DMS153 treated with DMSO at 0.1 percent for 48 hours (cell line): ENCODE results near the gene CASP10.

Experiments used
- DNase-seq: peaks from one replicate; lab custom pipeline; 2025; ENCODE audit not compliant: unreplicated experiment; lab: John Stamatoyannopoulos, UW

Gene CASP10

DNA sequence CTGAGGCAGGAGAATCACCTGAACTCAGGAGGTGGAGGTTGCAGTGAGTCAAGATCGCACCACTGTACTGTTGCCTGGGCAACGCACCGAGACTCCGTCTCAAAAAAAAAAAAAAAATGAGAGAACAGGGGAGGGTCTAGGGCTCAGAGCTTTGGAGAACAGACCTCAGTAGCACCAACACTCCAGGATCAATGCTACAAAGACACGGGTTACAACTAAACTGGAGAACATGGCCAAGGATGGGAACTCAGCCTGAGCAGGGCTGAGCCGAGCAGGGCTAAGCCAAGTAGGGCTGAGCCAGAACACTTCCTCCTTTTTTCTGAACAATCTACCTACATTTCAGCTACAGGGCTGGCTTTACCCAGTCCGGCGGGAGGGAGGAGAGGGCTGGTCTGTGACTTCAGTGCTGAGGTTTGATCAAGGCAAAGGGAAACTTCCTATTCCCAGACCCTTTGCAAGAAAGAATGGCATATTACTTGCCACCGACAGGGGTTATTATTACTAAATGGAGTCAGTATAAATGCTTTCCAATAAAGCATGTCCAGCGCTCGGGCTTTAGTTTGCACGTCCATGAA lies 74.5 kb downstream of the CASP10 start:
- peak; percentile 61 for DNase-seq

DNA sequence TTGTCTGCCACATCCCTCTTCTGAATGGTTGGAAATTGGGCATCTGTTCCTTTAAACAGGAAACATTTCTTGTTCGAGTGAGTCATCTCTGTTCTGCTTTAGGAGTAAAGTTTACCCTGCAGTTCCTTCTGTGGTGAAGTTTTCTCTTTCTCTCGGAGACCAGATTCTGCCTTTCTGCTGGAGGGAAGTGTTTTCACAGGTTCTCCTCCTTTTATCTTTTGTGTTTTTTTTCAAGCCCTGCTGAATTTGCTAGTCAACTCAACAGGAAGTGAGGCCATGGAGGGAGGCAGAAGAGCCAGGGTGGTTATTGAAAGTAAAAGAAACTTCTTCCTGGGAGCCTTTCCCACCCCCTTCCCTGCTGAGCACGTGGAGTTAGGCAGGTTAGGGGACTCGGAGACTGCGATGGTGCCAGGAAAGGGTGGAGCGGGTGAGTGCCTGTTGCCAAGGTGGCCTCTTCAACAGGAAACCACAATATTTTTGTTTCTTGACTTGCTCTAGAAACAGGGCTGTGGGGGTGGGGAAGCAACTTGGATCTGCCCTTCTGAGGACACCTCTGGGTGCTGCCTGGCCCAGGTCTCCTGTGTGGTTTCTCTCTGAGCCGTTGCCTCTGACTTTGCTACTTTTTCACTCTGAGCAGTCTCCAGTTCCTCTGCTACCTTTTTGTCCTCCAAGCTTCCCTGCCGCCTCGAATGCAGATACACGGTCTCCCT lies 75.2 kb downstream of the CASP10 start:
- peak; percentile 77 for DNase-seq

DNA sequence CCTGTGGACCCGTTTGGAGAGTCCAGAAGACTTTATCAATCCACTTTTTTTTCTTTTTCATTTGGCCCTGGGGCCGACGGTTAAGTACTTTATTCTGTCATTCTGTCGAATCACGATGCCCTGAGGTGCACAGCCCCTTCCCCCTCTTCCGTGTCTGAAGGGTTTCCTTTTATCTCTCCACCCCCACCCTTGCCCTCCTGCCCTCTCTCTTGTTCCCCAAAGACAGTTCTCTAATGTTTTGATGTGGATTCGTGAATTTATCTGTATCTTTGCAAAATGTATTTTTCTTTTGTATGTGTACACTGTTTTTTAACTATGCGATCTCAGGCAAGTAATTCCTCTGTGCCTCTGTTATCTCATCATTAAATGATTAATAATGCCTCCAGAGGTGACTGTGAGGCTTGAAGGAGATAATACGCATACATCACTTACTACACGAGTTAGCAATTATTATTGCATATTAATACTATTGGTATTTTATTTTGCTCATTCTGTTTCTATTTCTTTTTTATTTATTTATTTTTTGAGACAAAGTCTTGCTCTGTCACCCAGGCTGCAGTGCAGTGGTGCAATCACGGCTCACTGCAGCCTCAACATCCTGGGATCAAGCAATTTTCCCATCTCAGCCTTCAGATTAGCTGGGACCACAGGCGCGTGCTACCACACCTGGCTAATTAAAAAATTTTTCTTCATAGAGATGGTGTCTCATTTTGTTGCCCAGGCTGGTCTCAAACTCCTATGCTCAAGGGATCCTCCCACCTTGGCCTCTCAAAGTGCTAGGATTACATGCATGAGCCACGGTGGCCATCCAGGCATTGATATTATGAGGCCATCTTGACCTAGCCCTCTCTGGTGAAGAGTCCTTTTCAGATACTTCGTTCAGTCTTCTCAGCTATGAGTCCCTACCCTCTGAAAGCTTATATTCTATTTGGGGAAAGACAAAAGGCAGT lies 76.0 kb downstream of the CASP10 start:
- DNase-seq, result no peak

DNA sequence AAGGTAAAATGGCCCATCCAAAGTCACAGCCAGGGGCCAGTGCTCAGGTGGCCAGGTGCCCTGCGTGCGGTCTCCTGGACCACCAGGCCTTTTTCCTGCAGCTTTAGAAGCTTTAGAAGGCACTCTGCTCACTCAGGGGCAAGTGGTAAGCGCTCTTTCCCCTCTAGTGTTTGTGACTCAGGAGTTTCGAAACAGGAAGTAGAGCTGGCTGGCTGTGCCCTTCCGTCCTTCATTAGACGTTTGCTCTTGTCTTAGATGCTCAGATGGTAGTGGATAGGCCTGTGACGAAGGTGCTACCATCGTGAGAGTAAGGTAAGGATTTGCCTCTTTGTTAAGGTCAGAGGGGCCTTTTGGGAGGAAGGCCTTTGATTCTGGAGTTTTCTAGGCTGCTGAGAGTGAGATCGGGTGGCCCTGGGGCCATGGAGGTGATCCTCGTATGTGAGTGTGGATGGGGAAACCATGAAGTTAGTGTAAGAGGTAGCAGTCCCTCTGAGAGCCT lies 77.4 kb downstream of the CASP10 start, which contains the start of gene CASP8:
CASP8 (plus strand) TSS at position 235 of the 499 bp plus-strand sequence. CDS start 5,951 bp downstream, outside the sequence.
- DNase-seq, result no peak

DNA sequence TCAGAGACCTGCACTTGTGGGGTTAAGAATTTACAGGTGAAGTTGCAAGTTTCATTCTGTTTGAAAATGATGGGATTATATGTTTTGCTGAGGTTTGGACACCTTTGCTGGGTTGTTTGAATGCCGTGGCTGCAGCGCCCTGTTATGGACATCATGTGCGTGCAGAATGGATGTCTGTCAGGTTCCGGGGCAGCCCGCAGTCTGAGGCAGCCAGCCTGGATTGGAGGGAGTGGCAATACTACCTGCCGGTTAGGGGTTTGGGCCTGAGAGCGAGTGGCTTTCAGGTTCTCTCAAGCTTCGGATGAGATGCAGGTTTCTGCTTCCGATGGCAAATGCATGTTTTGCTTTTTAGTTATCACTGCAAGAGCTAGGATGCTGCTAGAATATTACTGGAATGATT lies 78.5 kb downstream of the CASP10 start:
- DNase-seq, result no peak

DNA sequence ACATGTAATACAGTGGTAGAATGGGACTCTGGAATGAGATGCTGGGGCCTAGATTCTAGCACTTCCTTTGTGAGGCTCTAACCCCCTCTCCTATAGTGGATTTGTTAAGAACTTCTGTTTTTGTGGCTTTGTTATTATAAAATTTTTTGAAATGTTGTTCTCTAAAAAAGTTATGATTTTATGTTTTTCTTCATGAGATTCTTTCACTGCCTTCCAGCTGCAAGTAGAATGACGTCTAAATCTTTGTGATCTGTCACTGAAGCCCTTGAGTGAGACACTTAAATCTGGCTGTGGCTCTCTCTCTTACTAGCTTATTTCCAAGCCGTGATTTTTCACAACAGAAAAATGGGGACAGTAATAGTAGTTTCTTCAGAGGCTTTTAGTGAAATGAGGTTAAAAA lies 79.0 kb downstream of the CASP10 start:
- DNase-seq, result no peak

DNA sequence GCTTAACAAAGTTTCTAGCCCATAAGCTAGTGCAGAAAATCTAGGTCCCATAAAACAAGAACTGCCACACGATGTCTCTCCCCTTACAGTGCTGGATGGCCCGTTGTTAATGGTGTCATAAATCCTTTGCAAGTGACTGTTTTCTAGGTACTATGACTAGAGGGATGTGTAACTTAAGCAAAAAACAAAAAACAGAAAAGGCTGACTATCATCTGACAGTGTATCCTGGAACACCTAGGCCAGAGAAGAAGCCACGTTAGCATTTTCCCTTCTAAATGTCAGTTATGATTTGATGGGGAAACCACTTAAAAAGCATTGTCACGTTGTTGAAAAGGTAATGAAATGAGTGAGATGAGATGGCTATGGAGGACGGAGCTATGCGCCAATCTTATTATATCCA lies 79.8 kb downstream of the CASP10 start:
- no peak for DNase-seq

DNA sequence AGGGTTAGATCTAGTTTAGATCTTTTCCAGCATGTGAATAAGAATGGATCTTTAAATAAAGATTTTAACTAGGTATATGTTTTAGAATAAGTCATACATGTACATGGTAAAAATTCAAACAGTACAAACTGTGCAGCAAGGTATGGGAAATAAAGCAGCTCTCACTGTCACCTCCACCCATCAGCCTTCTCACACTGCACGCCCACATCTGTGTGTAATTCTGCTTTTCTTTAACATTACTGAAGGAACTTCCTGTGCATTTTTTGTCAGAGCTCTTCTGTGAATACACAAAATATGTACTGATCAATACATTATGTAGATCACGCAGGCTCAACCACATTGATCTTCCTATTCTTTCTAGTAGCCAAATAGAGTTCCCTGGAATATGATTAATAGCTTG lies 80.8 kb downstream of the CASP10 start:
- DNase-seq, result no peak

DNA sequence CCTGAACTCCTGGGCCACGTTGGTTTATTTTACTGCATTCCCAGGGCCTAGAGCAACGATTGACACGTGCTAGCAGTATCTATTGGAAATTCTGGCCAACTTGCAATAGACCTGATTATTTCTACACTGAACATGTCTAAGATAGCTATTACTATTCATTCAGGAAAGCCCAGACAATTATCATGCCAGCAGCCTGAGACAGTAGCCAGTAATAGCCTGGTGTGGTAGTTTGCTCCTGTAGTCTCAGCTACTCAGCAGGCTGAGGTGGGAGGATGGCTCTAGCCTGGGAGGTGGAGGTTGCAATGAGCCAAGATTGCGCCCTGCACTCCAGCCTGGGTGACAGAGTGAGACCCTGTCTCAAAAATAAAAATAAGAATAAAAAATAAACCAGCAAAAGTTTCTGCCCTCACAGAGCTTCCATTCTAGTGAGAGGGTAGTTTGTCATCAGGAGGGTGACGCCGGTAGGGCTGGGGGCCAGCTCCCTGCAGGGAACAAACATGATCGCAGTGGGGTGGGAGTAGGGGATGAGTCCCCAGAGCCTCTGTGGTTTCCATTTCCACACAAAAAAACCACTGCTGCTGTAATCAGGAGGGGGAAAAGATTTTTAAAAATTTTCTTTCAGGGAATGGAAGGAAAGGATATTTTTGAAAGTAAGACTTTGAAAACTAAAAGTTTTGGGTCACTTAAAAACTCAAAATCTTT lies 81.7 kb downstream of the CASP10 start:
- DNase-seq, result no peak

DNA sequence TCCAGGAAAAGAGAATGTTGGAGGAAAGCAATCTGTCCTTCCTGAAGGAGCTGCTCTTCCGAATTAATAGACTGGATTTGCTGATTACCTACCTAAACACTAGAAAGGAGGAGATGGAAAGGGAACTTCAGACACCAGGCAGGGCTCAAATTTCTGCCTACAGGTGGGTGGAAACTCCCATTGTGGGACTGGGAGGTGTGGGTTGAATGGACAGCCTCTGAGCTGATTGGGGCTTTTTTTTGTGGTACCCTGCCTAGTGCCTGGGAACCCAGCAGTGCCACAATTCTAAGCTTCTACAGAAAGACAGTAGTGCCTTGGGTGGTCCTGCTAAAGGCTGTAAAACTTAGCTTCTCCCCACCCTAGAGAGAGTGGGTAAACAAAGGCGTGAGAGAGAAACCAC lies 83.7 kb downstream of the CASP10 start:
- DNase-seq, result no peak

DNA sequence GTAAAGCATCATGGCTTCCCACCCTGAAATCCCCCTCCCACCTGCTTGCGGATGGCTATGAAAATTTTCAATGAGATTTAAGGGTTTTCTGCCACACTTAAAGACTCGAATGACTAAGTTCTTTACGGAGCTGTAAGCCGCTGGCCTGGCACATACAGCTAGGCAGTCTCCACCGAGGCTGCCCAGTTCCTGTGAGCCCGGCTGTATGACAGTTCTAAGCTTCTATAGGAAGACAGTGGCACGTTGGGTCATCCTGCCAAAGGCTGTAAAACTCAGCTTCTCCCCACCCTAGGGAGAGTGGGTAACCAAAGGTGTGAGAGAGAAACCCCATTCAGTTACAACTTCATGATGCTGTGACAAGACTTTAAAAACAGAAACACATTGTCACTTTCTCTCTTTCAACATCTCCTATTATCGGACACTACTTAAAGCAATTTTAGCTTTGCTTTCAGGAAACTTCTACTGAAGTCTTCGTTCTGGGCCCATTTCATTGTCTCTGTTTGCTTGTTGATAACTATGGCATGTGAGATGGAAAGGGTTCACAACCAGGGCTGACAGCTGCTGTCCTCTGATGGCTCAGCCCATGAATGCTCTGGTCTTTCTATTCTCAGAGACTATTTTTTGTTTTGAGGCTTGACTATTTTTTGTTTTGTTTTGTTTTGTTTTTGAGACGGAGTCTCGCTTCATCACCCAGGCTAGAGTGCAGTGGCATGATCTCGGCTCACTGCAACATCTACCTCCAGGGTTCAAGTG lies 84.5 kb downstream of the CASP10 start:
- DNase-seq, result no peak

DNA sequence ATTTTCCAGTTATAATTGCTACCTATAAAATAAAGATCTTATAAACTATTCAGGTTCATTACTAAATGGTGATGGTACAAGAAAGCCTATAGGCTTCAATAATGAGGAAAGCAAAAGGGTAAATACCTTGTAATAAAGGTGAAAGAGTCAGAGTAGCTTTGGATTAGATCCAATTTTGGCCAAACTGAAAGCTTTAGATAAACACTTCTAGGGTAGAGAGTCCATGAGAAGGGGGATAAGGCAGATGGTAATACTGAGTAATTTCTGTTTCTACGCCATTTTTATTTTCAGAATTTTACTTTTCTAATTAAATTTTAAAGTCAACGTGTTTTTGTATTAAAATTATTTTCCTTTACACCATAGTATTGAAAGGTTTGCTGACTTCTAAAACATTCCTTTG lies 86.8 kb downstream of the CASP10 start:
- DNase-seq, result no peak

DNA sequence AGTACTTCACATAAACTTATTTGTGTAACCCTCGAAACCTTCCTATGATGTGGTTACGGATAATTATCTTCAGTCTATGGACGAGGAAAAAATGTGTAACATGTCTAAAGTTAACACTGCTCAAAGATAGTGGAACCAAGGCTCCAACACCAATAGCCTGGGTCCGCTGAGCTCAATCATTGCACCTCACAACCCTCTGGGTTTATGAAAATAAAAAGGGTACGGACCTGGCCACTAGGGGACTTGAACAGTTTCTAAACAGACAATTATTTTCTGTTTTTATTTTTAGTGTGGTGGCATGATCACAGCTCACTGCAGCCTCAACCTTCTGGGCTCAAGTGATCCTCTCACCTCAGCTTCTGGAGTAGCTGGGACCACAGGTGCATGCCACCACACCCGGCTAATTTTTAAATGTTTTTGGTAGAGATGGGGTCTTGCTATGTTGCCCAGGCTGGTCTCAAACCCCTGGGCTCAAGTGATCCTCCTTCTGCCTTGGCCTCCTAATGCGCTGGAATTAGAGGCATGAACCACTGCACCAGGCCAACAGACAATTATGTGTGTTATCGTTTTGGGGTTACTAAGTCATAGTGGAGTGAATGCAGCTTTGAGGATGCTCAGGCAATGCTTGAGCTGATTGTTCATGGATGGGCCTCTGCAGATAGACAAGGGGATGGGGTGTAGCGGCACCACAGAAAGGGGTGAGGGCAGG lies 87.5 kb downstream of the CASP10 start:
- DNase-seq, result no peak

DNA sequence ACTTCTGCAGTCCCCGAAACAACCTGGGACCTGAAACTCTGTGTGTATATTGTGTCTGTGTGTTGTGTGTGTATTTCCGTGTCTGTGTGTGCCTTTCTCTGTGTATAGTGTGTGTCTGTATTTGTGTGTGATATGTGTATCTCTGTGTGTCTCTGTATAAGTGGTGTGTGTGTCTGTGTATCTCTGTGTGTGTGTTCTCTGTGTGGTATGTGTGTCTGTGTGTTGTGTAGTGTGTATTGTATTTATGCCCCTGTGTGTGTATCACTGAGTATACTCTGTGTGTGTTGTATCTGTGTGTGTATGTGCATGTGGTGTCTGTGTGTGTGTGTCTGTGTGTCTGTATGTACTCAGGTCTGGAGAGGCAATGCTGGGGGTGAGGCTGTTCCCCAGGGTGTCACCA lies 89.0 kb downstream of the CASP10 start:
- DNase-seq, result no peak

DNA sequence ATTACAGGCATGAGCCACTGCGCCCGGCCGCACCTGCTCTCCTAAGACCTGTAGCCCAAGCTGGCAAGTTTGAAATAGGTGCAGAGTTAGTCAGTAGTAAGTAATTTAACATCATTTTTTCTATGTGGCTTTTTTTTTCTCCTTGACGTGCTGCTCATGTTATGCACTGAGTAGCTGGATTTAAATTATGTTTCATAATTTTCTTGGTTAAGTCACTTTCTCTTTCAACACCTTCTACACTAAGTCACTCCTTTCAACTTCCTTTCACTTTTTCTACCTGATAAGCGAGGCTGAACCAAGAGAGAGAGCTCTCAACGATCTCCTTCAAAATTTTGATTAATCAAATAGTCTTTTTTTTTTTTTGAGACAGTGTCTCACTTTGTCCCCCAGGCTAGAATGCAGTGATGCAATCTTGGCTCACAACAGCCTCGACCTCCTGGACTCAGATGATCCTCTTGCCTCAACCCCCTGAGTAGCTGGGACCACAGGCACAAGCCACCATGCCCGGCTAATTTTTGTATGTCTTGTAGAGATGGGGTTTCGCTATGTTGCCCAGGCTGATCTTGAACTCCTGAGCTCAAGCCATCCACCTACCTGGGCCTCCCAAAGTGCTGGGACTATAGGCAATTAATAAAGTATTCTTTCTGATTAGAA lies 90.5 kb downstream of the CASP10 start:
- DNase-seq, result no peak

DNA sequence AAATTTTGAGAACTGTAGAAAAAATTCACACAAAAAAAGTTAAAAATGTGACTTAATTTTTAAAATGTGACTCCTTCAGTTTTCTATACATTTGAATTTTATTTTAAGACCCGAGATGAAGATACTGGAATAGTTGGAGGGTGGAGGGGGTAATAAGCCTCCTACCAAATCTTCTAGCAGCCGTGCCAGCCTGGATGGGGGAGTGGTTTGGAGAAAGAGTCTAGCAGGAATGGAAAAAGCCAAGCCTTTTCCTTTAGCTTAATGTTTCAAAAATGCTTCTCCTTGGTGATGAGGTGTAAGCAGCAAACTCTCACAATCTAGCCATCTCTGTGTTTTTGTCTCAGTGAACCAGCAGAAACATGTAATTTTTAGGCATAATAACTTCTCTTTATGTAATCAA lies 92.1 kb downstream of the CASP10 start:
- DNase-seq, result no peak

DNA sequence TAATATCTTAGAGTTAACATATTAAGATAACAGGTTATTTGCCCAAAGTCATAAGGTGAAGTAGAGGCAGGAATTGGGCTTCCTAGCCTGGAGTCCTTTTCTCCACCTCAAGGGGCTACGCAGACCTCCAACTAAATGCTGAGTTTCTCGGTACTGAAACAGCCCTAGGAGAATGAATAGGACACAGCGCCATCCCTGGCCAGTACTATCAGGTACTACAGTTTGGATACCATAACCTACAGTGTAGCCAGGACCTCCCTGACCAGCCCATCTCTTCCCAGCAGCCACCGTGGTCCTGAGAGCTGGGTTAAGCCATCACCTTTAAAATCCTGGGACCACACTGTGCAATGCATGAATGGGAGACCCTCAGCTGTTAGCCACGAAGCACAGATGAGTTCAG lies 93.0 kb downstream of the CASP10 start:
- no peak for DNase-seq

DNA sequence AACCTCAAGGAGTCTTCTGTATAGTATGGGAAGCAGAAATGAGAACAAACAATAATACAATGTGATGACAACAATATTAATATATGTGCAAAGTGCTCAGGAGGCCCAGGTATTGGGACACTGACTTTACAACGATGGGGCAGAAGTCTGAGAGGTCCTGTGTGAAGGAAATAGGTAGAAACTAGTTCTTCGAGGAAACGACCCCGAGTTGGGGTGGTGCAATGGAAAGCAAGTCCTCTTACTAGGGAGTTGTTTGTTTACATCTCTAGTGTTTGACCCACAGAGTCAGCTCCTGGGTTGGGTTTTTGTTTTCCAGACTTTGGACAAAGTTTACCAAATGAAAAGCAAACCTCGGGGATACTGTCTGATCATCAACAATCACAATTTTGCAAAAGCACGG lies 93.6 kb downstream of the CASP10 start:
- no peak for DNase-seq
